A673 (cell line): ENCODE data around the gene PRDM16. TPM values are rescaled to one million over a fixed set of nuclear protein-coding genes. Genes with fewer than 3 reads are reported as not detected.

Source experiments
- BruUV-seq: library from RNA; stranded (reverse); fragments of 400-500 nt; replicated peaks from 2 replicates; lab custom pipeline; 2021; lab: Mats Ljungman, UMichigan
- CTCF ChIA-PET: fragments of 300-600 bp; sonication (Branson Sonifier 250); formaldehyde crosslinking; loops from one replicate; lab custom pipeline; 2022; ENCODE audit warnings: antibody characterized with exemption; lab: Charles Lee
- POLR2A ChIA-PET: fragments of 300-600 bp; sonication (Branson Sonifier 250); formaldehyde crosslinking; loops from one replicate; lab custom pipeline; 2022; ENCODE audit warnings: antibody characterized with exemption; ENCODE audit not compliant: low non-redundant PET; lab: Charles Lee
- DNase-seq: peaks from one replicate; pipeline ENCODE4 v3.0.0-alpha.2; 2015; ENCODE audit warnings: low spot score
- H3K27ac ChIP-seq: fragments of 200-600 bp; sonication (generic); 2 replicates; pipeline ENCODE4 v1.5.1; 2016; ENCODE audit warnings: mixed run types, low read depth, mild to moderate bottlenecking, mixed read lengths, antibody characterized with exemption, low read length; ENCODE audit not compliant: poor library complexity, severe bottlenecking
- H3K27me3 ChIP-seq: fragments of 200-600 bp; sonication (generic); replicated peaks from 2 replicates; pipeline ENCODE4 v1.6.1; 2017; ENCODE audit warnings: mixed run types, low read depth, mild to moderate bottlenecking, mixed read lengths, antibody characterized with exemption, low read length; ENCODE audit not compliant: insufficient read depth, poor library complexity
- H3K36me3 ChIP-seq: fragments of 200-600 bp; sonication (generic); 2 replicates; pipeline ENCODE4 v1.6.1; 2016; ENCODE audit warnings: mixed run types, mild to moderate bottlenecking, mixed read lengths, antibody characterized with exemption, low read length; ENCODE audit not compliant: insufficient read depth, poor library complexity, severe bottlenecking
- H3K4me1 ChIP-seq: fragments of 200-600 bp; sonication (generic); 2 replicates; pipeline ENCODE4 v1.6.1; 2017; ENCODE audit warnings: mixed run types, mild to moderate bottlenecking, mixed read lengths, antibody characterized with exemption, low read length; ENCODE audit not compliant: insufficient read depth, poor library complexity, severe bottlenecking
- H3K4me3 ChIP-seq: fragments of 200-600 bp; sonication (generic); 2 replicates; pipeline ENCODE4 v1.5.1; 2016; ENCODE audit warnings: low read depth, mixed run types, mild to moderate bottlenecking, mixed read lengths, low read length; ENCODE audit not compliant: poor library complexity, severe bottlenecking
- H3K9me3 ChIP-seq: fragments of 200-600 bp; sonication (generic); 2 replicates; pipeline ENCODE4 v1.6.1; 2016; ENCODE audit warnings: mixed run types, low read depth, mild to moderate bottlenecking, mixed read lengths, antibody characterized with exemption, low read length; ENCODE audit not compliant: poor library complexity, severe bottlenecking
- EZH2 ChIP-seq: fragments of 200-600 bp; sonication (generic); IDR thresholded peaks from 2 replicates; pipeline ENCODE4 v1.6.1; 2017; ENCODE audit warnings: borderline replicate concordance, low read depth, mild to moderate bottlenecking, mixed read lengths, antibody characterized with exemption, low read length; ENCODE audit not compliant: poor library complexity, severe bottlenecking
- intact Hi-C: fragments of 100-400 bp; cut with micrococcal nuclease; formaldehyde crosslinking; loops from one replicate; pipeline ENCODE4 v1.10.0; 2022; ENCODE audit not compliant: unreplicated experiment
- total RNA-seq: library from RNA; stranded (reverse); gene quantifications from 2 replicates; pipeline ENCODE4 v1.2.3, GENCODE V29; 2021
- TF ChIP-seq, protein P1 (sequence below): fragments of 300-800, 200-600 bp; sonication (generic); conservative IDR thresholded peaks from 2 replicates; pipeline ENCODE4 v1.5.1; 2017; ENCODE audit warnings: low read depth, mild to moderate bottlenecking, antibody characterized with exemption, low read length, moderate library complexity, mixed read lengths

The PRDM16 gene
- total RNA-seq, 1 experiment from 2014 or later, result 0.49 TPM

DNA sequence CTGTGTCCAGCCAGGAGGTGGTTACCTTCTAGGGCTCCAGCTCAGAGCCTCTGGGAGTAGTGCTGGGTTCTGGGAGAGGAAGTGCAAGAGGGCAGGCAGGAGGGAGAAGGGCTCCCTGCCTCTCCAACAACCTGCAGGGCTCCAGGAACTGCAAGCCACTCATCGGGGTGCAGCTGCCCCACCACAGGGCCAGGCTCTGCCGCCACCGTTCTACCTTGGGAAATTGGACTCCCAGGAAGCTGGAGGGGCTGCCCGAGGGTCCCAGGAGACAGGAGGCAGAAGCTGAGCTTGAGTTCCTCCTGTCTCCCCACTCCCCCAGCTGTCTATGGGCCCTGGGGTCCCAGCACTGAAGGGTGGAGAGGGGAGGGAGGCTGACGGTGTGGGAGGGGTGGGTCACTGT, 7.4 kb upstream of the PRDM16 start:
- ChIA-PET CTCF (no interaction called here), POLR2A (no interaction called here)
- no peaks in the 10 kb centered on the region for H3K9me3 ChIP-seq
- H3K4me1 ChIP-seq, result no peaks in the 10 kb centered on the region
- H3K27ac ChIP-seq, result no peak overlapping the region
- no peaks in the 10 kb centered on the region for H3K36me3 ChIP-seq
- no peak for DNase-seq
- H3K4me3 ChIP-seq, result no peak overlapping the region
- intact Hi-C loops, result no loop called here
- peaks cover 89% of the 10 kb centered on the region for H3K27me3 ChIP-seq
- no TSS peak for BruUV-seq
- TF ChIP-seq, protein P1, sequence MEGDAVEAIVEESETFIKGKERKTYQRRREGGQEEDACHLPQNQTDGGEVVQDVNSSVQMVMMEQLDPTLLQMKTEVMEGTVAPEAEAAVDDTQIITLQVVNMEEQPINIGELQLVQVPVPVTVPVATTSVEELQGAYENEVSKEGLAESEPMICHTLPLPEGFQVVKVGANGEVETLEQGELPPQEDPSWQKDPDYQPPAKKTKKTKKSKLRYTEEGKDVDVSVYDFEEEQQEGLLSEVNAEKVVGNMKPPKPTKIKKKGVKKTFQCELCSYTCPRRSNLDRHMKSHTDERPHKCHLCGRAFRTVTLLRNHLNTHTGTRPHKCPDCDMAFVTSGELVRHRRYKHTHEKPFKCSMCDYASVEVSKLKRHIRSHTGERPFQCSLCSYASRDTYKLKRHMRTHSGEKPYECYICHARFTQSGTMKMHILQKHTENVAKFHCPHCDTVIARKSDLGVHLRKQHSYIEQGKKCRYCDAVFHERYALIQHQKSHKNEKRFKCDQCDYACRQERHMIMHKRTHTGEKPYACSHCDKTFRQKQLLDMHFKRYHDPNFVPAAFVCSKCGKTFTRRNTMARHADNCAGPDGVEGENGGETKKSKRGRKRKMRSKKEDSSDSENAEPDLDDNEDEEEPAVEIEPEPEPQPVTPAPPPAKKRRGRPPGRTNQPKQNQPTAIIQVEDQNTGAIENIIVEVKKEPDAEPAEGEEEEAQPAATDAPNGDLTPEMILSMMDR, result no peak
- no peak for TF ChIP-seq EZH2

DNA sequence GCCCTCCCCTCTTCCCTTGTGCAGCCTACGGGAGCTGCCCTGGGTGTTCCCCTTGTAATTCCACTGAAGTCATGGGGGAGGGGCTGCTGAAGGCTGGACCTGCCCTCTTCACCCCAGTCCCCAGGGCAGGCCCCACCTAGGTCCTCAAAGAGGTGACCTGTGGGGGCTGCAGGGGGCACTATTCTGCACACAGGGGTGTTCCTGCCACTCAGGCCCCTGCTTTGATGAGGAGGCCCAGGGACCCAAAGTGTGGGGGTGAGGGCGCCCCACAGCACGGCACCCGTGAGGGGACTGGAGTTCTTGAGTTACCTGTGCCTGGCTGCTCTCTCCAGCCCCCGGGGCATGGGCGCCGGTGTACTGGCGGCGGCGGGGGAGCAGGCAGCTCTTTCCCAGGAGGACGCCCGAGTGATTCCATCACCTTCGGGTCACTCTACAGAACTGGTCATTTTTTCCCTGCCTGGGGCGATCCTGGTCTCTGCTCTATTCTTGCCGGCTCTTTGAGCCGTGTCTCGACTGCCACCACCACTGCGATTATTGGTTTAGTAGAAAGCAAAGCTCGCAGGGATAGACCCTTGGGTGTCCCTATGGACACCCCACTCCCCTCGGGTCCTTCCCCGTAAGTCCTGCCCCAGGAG, 6.9 kb upstream of the PRDM16 start:
- ChIA-PET CTCF (no interaction called here), POLR2A (no interaction called here)
- no peak for TF ChIP-seq EZH2
- TF ChIP-seq, protein P1, result no peak
- Histone ChIP-seq H3K9me3 (no peaks in the 10 kb centered on the region), H3K4me1 (no peaks in the 10 kb centered on the region), H3K4me3 (no peak overlapping the region), H3K27me3 (peaks cover 89% of the 10 kb centered on the region), H3K36me3 (no peaks in the 10 kb centered on the region), H3K27ac (no peak overlapping the region)
- intact Hi-C loops, result no loop called here
- DNase-seq, result no peak
- BruUV-seq, result no TSS peak

DNA sequence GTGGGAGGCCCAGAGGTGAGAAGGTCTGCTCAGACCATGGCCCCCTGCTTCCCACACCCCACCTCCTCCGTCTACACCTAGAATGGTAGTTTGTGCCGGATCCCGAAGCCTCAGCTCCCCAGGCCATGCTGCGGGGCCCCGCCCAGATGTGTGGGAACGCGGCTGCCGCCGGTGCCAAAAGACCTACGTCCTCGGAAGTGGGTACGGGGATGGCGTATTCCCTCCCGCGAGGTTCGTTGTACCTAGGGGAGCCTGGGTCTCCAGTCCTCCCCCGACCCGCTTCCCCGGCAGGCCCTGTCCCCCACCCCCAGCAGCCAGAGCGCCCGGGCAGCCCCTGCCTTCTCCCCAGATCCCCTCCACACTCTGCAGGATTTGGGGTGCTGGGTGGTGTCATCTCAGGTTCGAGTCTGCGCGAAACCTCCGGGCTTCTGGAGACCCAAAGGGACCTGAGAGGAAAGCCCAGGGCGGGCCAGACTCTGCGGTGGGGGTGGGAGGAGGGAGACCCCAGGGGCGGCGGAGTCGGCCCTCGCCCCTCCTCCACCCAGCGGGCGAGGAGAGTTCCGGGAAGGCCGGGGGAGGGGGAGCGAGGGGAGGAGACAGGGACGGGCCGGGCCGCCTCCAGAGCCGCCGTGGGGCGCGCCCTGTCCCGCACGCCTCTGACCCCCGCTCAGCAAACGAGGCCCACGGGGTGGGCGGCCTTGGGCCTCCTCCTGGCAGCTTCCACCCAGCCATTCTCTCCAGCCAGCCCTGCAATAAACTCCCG, 6.2 kb upstream of the PRDM16 start:
- ChIA-PET POLR2A (no interaction called here), CTCF (no interaction called here)
- intact Hi-C loops, result no loop called here
- DNase-seq, result no peak
- TF ChIP-seq, protein P1, result no peak
- TF ChIP-seq EZH2, result no peak
- Histone ChIP-seq H3K27ac (no peak overlapping the region), H3K36me3 (no peaks in the 10 kb centered on the region), H3K9me3 (no peaks in the 10 kb centered on the region), H3K4me1 (no peaks in the 10 kb centered on the region), H3K27me3 (peaks cover 89% of the 10 kb centered on the region), H3K4me3 (no peak overlapping the region)
- no TSS peak for BruUV-seq
